ENCODE data around the gene TMEM43.

TMEM43 gene

GRCh38 chr3:14127516-14128161 is 2.8 kb downstream of the TMEM43 start:
- ChIA-PET POLR2A (no interaction called here), CTCF (no interaction called here)
- Histone ChIP-seq H3K36me3 (ENCODE audit: control insufficient read depth in 2 of 2, insufficient read depth in 1 of 2, low read length in 2 of 2) (peaks cover 26 to 62% of the 10 kb centered on the region in 2 experiments), H3K9me3 (ENCODE audit: control insufficient read depth, insufficient read depth, low read depth, low read length) (no peaks in the 10 kb centered on the region), H3K27ac (ENCODE audit: extremely low read depth, low read depth, low read length) (no peak overlapping the region), H3K4me1 (ENCODE audit: control insufficient read depth, insufficient read depth, low read length) (peaks cover 4% of the 10 kb centered on the region), H3K4me3 (ENCODE audit: low read depth, low read length) (no peak overlapping the region)
- TF ChIP-seq SALL2 (tag by site-specific recombination; IDR thresholded peaks at IDR 0.05; ENCODE audit: borderline replicate concordance) (no peak), BCL6B (tag by site-specific recombination; IDR thresholded peaks at IDR 0.05) (no peak), ZNF776 (tag by site-specific recombination; IDR thresholded peaks at IDR 0.05; ENCODE audit: borderline replicate concordance) (no peak), RBAK (tag by site-specific recombination; IDR thresholded peaks at IDR 0.05) (no peak)

- no peak overlapping the region for H3K4me3 ChIP-seq (ENCODE audit: low read depth, low read length)
- H3K27ac ChIP-seq (ENCODE audit: extremely low read depth, low read depth, low read length): no peak overlapping the region
- H3K36me3 ChIP-seq (ENCODE audit: control insufficient read depth in 2 of 2, insufficient read depth in 1 of 2, low read length in 2 of 2): peaks cover 26 to 72% of the 10 kb centered on the region in 2 experiments
- H3K4me1 ChIP-seq (ENCODE audit: control insufficient read depth, insufficient read depth, low read length): peaks cover 4% of the 10 kb centered on the region
- TF ChIP-seq ZNF146 (tag by site-specific recombination; IDR thresholded peaks at IDR 0.05) (peak; percentile 99), ZNF580 (tag by site-specific recombination; IDR thresholded peaks at IDR 0.05) (0 out of 2 replicates have a peak, but pooled peaks have one; percentile 17), GLI2 (tag by site-specific recombination; IDR thresholded peaks at IDR 0.05; ENCODE audit: borderline replicate concordance, low read depth) (no peak)
- CTCF ChIA-PET: no interaction called here
- POLR2A ChIA-PET: no interaction called here
- H3K9me3 ChIP-seq (ENCODE audit: control insufficient read depth, insufficient read depth, low read depth, low read length): no peaks in the 10 kb centered on the region
Observed at GRCh38 chr3:14128724-14129123, 3.9 kb downstream of the TMEM43 start.

GRCh38 chr3:14129296-14129695 is 4.4 kb downstream of the TMEM43 start:
- no peak overlapping the region for H3K4me3 ChIP-seq (ENCODE audit: low read depth, low read length)
- H3K36me3 ChIP-seq (ENCODE audit: control insufficient read depth in 2 of 2, insufficient read depth in 1 of 2, low read length in 2 of 2): peaks cover 26 to 78% of the 10 kb centered on the region in 2 experiments
- H3K4me1 ChIP-seq (ENCODE audit: control insufficient read depth, insufficient read depth, low read length): peaks cover 4% of the 10 kb centered on the region; the same call in 1 of the 2 replicates
- H3K9me3 ChIP-seq (ENCODE audit: control insufficient read depth, insufficient read depth, low read depth, low read length): no peaks in the 10 kb centered on the region
- no peak for TF ChIP-seq ZNF785 (tag by site-specific recombination; IDR thresholded peaks at IDR 0.05)
- no peak for TF ChIP-seq ZNF677 (tag by site-specific recombination; IDR thresholded peaks at IDR 0.05)
- no peak for TF ChIP-seq REPIN1 (tag by site-specific recombination; IDR thresholded peaks at IDR 0.05; ENCODE audit: low read depth)
- no peak for TF ChIP-seq ZNF76 (tag by site-specific recombination; IDR thresholded peaks at IDR 0.05; ENCODE audit: borderline replicate concordance, low read depth)
- no peak for TF ChIP-seq ZNF626 (tag by site-specific recombination; IDR thresholded peaks at IDR 0.05)
- TF ChIP-seq HOXA7 (CRISPR knock-in tag; IDR thresholded peaks at IDR 0.05; ENCODE audit: borderline replicate concordance): no peak
- no peak for TF ChIP-seq ZNF660 (tag by site-specific recombination; IDR thresholded peaks at IDR 0.05)
- TF ChIP-seq ZNF621 (tag by site-specific recombination; IDR thresholded peaks at IDR 0.05): no peak
- no peak for TF ChIP-seq ZNF558 (tag by site-specific recombination; IDR thresholded peaks at IDR 0.05)
- TF ChIP-seq ZNF692 (tag by site-specific recombination; IDR thresholded peaks at IDR 0.05): no peak
- TF ChIP-seq SETDB1 (IDR thresholded peaks at IDR 0.05; ENCODE audit: insufficient read length, low read length): no peak
- no peak for TF ChIP-seq ZNF280C (tag by site-specific recombination; IDR thresholded peaks at IDR 0.05)
- no peak for TF ChIP-seq ATF2 (tag by site-specific recombination; IDR thresholded peaks at IDR 0.05; ENCODE audit: low read depth)
- TF ChIP-seq ZNF777 (tag by site-specific recombination; IDR thresholded peaks at IDR 0.05; ENCODE audit: borderline replicate concordance): no peak
- TF ChIP-seq ZNF623 (tag by site-specific recombination; IDR thresholded peaks at IDR 0.05): no peak
- TF ChIP-seq ZNF433 (tag by site-specific recombination; IDR thresholded peaks at IDR 0.05; ENCODE audit: low read depth): no peak
- no peak for TF ChIP-seq ZNF223 (tag by site-specific recombination; IDR thresholded peaks at IDR 0.05)
- TF ChIP-seq ZNF791 (tag by site-specific recombination; IDR thresholded peaks at IDR 0.05): no peak
- H3K27ac ChIP-seq (ENCODE audit: extremely low read depth, low read depth, low read length): no peak overlapping the region
- CTCF ChIA-PET: no interaction called here
- POLR2A ChIA-PET: interaction anchor here (0.7 kb wide), 1 partner anchor 56 kb away, joined by 9 read pairs; no protein-coding TSS in a partner anchor
